Measurements from ENCODE around the gene VAV2.

GRCh38 chr9:133839822-133840329 lies 152.2 kb downstream of the VAV2 start:
- TF ChIP-seq MEF2A (IDR thresholded peaks at IDR 0.05; ENCODE audit: borderline replicate concordance, low read depth) (no peak), RAD21 (IDR thresholded peaks at IDR 0.05; ENCODE audit: low read length) (no peak)

Measured in SK-N-SH (cell line).